KG1 (cell line): ENCODE measurements around the gene DOCK2.
"Not testable (repeated sequence)": the region's sequence is repeated elsewhere in the genome, so short reads cannot be mapped to it uniquely, and the experiment has no call there.

Experiments used
- DNase-seq: peaks from one replicate; lab custom pipeline; 2025; lab: John Stamatoyannopoulos, UW

DOCK2 gene

GRCh38 chr5:169637085-169637548 lies at the start of gene DOCK2:
Gene DOCK2, plus strand, starts transcription at chr5:169637275. Its CDS starts 52 bp downstream, at chr5:169637327.
- DNase-seq, result peak; percentile 96

GRCh38 chr5:169590602-169591001 lies 46.5 kb upstream of the DOCK2 start:
- DNase-seq, result no peak

- DNase-seq, result no peak
Measured at GRCh38 chr5:169591636-169592035, 45.4 kb upstream of the DOCK2 start.

- DNase-seq, result no peak
Measured at GRCh38 chr5:169592937-169593650, 44.0 kb upstream of the DOCK2 start.

- no peak for DNase-seq
Measured at GRCh38 chr5:169595172-169595820, 41.8 kb upstream of the DOCK2 start.

- DNase-seq, result no peak
Measured at GRCh38 chr5:169599451-169599850, 37.6 kb upstream of the DOCK2 start.

- DNase-seq, result no peak
Measured at GRCh38 chr5:169602535-169602934, 34.5 kb upstream of the DOCK2 start.

- DNase-seq, result no peak
Measured at GRCh38 chr5:169606279-169606678, 30.8 kb upstream of the DOCK2 start.

GRCh38 chr5:169607882-169608281 lies 29.2 kb upstream of the DOCK2 start:
- no peak for DNase-seq

GRCh38 chr5:169609716-169610115 lies 27.4 kb upstream of the DOCK2 start:
- DNase-seq, result no peak

- DNase-seq, result no peak
Measured at GRCh38 chr5:169610606-169611005, 26.5 kb upstream of the DOCK2 start.

GRCh38 chr5:169615561-169615960 lies 21.5 kb upstream of the DOCK2 start:
- no peak for DNase-seq

- DNase-seq, result not testable (repeated sequence)
Measured at GRCh38 chr5:169624307-169624706, 12.8 kb upstream of the DOCK2 start.

GRCh38 chr5:169626779-169627178 lies 10.3 kb upstream of the DOCK2 start:
- no peak for DNase-seq

GRCh38 chr5:169627551-169627950 lies 9.5 kb upstream of the DOCK2 start:
- no peak for DNase-seq

GRCh38 chr5:169628892-169629291 lies 8.2 kb upstream of the DOCK2 start:
- no peak for DNase-seq

GRCh38 chr5:169629847-169630548 lies 7.1 kb upstream of the DOCK2 start:
- no peak for DNase-seq

- no peak for DNase-seq
Measured at GRCh38 chr5:169631360-169631759, 5.7 kb upstream of the DOCK2 start.

GRCh38 chr5:169632946-169633345 lies 4.1 kb upstream of the DOCK2 start:
- DNase-seq, result no peak

- no peak for DNase-seq
Measured at GRCh38 chr5:169634606-169635005, 2.5 kb upstream of the DOCK2 start.

- DNase-seq, result no peak
Measured at GRCh38 chr5:169635936-169636335, 1.1 kb upstream of the DOCK2 start.

- DNase-seq, result peak; percentile 96
Measured at GRCh38 chr5:169636477-169637084, 494 bp upstream of the DOCK2 start.
